Measurements from ENCODE around the gene DNAH17.

The DNAH17 gene

DNA sequence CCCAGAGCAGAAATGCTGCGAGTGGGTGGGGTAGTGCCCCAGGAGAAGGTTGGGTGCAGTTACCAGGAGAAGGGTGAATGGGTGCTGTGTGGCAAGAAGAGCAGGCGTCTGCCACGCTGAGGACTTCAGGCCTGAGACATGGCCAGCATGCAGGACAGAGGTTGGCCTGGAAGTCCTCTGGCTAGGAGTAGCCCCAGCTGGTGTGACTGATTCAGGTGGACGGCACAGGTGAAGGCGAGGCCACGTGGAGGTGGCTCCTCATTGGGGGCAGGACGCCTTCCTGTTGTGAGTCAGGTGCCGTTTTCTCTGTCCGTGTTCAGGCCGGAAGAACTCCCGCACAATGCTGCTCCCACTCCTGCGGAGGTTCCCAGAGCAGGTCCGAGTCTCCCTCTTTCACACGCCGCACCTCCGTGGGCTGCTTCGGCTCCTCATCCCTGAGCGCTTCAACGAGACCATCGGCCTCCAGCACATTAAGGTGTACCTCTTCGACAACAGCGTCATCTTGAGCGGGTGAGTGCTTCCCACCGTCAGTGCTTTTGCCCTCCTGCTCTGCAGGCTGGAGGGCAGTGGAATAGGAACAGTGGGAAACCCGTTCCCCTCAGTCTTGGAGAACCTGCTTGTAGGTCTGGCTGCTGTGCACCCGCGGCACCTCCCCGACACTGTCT, 178.0 kb downstream of the DNAH17 start:
- DNase-seq (ENCODE audit: low read depth in 3 of 3, low spot score in 1 of 3) = no peak

- no peak for DNase-seq (ENCODE audit: low read depth in 3 of 3, low spot score in 1 of 3)
Measured at GRCh38 chr17:78398390-78398789, 178.8 kb downstream of the DNAH17 start.

GRCh38 chr17:78397681-78398101, 179.5 kb downstream of the DNAH17 start:
- no peak for DNase-seq (ENCODE audit: low read depth in 3 of 3, low spot score in 1 of 3)

DNA sequence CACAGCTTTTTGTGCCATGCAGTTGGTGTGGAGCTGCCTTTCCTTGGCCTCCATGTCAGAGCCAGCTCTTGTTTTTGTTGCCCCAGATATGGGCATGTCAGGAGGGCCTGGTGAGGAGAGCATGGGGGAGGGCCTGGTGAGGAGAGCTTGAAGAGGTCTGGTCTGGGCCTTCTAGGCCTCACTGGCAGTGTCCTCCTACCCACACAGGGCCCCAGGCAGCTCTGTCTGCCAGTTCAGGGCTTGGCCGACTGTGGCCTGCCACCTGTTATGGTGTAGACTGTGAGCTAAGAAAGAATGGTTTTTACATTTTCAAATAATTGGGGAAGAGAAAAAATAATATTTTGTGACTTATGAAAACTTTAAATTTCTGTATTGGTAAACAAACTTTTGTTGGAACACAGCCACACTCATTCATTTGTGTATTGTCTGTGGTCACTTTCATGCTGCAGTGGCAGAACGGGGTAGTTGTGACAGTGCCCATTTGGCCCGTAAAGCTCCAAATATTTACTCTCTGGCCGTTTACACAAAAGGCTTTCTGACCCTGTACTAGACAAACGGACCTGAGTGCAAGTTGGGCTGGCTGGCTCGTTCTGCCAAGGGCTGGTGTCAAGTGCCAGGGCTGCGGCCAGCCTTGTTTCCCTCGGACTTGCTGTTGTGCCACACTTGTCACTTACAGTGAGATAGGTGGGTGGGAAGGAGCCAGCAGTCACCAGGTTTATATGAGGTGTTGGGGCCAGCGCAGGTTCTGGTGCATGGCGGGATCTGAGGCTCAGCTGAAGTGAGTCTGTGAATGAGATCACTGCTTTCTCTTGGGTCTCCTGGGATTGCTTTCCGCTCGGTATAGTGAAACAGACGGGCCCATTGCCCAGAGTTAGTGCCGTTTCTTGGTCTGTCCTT, 180.5 kb downstream of the DNAH17 start:
- no peak for DNase-seq (ENCODE audit: low read depth in 3 of 3, low spot score in 1 of 3)

DNA sequence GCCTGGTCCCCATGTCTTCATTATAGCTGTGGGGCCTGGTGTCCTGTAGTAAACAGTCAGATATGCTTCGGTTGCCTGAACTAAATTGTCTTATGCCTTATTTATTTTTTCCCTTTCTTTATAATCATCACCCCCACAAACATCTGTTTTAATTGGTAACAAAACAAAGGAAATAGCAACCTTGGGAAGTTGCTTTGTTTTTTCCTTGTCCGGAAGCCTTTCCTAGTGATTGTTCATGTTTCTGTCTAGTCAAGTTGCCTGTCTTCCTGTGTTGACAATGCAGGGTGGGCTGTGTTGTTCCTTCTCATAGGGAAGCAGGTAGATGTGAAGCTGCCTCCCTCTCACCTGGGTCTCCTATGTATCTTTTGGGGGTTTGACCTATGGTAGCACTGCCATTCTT, 182.0 kb downstream of the DNAH17 start:
- no peak for DNase-seq (ENCODE audit: low read depth in 3 of 3, low spot score in 1 of 3)

- no peak for DNase-seq (ENCODE audit: low read depth in 3 of 3, low spot score in 1 of 3)
Measured at GRCh38 chr17:78394209-78394608, 183.0 kb downstream of the DNAH17 start.

GRCh38 chr17:78393575-78393974, 183.6 kb downstream of the DNAH17 start:
- DNase-seq (ENCODE audit: low read depth in 3 of 3, low spot score in 1 of 3) = no peak

- DNase-seq (ENCODE audit: low read depth in 3 of 3, low spot score in 1 of 3) = no peak
Measured at GRCh38 chr17:78392295-78392694, 184.9 kb downstream of the DNAH17 start.

DNA sequence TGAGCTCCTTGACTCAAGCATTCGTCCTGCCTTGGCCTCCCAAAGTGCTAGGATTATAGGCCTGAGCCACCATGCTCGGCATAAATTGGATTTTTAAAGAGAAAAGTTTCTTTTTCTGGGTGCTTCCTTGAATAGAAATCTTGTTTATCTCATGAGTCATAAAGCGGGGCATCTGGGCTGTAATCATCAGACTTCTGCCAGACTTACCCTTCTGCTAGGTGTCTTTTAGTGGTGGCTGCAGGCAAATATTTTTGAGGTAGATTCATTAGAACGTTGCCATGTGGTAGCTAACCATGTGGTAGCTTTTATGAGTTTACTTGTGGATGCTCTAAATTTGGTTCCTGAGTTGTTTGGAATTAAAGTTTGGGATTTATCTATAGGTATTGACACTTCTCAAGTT, 185.4 kb downstream of the DNAH17 start:
- DNase-seq (ENCODE audit: low read depth in 3 of 3, low spot score in 1 of 3) = no peak

GRCh38 chr17:78391051-78391431, 186.2 kb downstream of the DNAH17 start:
- no peak for DNase-seq (ENCODE audit: low read depth in 3 of 3, low spot score in 1 of 3)

- DNase-seq (ENCODE audit: low read depth in 3 of 3, low spot score in 1 of 3) = no peak
Measured at GRCh38 chr17:78390241-78391050, 186.8 kb downstream of the DNAH17 start.

GRCh38 chr17:78387977-78388941, 188.9 kb downstream of the DNAH17 start:
- no peak for DNase-seq (ENCODE audit: low read depth in 3 of 3, low spot score in 1 of 3)

GRCh38 chr17:78384479-78385175, 192.6 kb downstream of the DNAH17 start:
- no peak for DNase-seq (ENCODE audit: low read depth in 3 of 3, low spot score in 1 of 3)

DNA sequence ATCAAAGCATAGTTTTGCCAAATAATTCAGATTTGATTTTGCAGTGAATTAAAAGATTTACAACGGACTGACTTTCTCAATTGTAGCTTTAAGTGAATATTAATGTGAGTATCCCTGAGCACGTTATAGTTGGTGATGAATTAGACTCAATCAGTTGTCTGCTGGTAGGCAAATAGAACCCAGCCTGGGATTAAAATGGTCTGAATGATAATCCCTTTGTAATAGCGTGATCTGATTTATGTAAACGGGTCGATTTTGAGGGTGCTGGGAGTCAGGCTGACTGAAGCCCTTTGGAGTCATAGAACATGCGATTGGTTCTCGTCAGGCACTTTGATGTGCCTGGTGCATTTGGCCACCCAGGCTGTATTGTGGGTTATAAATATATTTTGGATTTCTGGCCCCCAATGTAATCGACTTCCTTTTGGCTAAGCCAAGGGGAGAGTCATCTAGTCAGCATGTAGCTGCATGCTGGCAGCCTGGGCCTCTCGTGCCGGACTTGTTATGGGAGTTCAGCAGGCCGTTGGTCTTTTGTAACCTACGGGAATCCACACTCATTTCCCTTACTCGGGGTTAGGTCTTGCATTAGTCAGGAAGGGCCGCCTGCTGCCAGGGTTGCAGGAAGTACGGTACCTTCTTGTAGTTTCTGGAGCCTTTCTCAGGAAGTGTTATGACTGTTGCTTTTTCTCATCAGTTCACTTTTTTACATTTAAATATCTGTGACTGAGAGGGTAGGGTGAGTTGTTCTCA, 193.3 kb downstream of the DNAH17 start:
- DNase-seq (ENCODE audit: low read depth in 3 of 3, low spot score in 1 of 3) = peak in 1 of 3 donors; percentile 38

DNA sequence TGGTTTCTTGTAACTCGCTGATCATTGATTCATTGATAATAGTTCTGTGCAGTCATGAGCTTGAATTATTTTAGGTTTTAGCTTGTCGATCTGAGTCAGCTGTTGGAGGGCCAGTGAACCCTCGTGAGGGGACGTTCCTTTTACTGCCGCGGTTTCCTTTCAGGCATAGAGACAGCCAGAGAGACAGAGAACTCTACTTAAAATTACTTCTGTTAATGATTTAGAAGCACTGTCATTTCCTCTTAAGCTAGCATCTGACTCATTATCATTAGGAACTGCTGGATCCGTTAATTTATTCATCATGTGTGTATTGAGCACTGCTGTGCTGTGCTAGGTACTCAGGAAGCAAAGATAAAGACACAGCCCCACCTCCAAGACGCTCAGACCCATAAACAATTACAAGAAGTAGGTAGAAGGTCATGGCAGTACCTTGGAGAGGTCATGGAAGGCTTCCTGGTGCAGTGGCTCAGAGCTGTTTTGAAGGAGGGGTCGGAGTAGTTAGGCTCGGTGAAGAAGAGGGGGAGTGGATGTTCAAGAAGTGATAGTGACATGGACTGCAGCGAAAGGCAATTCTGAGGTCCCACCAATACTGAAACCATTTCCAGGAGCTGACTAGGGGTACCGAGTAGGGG, 195.5 kb downstream of the DNAH17 start:
- DNase-seq (ENCODE audit: low read depth in 3 of 3, low spot score in 1 of 3) = no peak

GRCh38 chr17:78380370-78380769, 196.8 kb downstream of the DNAH17 start:
- no peak for DNase-seq (ENCODE audit: low read depth in 3 of 3, low spot score in 1 of 3)

DNA sequence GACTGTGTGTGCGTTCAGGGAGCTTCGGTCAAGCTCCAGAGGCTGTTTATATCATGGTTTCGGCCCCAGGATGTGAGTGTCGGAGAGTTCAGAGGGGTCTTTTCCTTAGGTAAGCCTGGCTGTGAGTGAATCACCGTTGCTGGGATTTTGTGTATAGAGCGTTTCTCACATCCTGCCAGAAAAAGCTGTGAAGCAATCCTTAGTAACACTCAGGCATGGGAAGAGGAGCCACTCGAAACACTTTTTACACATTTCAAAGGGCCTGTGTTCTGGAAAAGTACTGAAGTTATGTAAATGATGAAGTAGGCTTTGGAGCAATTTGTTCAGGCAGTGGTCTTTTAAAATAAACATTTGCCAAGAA, 198.1 kb downstream of the DNAH17 start:
- no peak for DNase-seq (ENCODE audit: low read depth in 3 of 3, low spot score in 1 of 3)

GRCh38 chr17:78378225-78379130, 198.7 kb downstream of the DNAH17 start, which contains the start of gene PGS1:
Gene PGS1, plus strand, starts transcription at chr17:78378649. Its CDS starts 17 bp downstream, at chr17:78378666.
- DNase-seq (ENCODE audit: low read depth in 3 of 3, low spot score in 1 of 3) = peak; percentile 60 to 71 (median 62)

All from stimulated activated CD4-positive, alpha-beta T cell treated with anti-CD3 and anti-CD28 coated beads, TNF-alpha, amount 100 ng/mL, for 1 hour (primary cell).